ENCODE measurements around the gene ASZ1. TPM values are rescaled to one million over a fixed set of nuclear protein-coding genes. Genes with fewer than 3 reads are reported as not detected.

The ASZ1 gene
- total RNA-seq, 1 donor from 2014 or later, result not detected

DNA sequence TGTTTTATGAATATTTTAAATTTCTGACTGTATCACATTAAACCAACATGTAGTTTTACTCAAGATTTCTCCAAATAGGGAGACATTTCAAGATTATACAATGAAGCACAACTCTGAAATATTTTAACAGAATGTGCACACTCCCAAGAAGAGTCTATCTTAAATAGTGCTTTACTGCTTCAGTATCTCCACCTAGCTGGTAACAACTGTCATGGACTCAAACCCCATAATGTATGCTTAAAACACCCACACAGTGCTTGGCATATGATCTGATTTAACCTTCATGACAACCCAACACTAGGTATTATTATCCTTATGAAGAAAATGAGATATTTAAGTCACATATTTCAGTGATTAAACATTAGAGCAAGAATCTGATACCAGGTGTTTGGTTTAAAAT, 45.9 kb downstream of the ASZ1 start:
- Histone ChIP-seq H3K27ac (no peak overlapping the region), H3K27me3 (no peaks in the 10 kb centered on the region), H3K9me3 (no peaks in the 10 kb centered on the region), H3K4me1 (no peaks in the 10 kb centered on the region), H3K36me3 (no peaks in the 10 kb centered on the region), H3K4me3 (no peak overlapping the region)
- no peak for TF ChIP-seq POLR2AphosphoS5 (IDR thresholded peaks at IDR 0.05; ENCODE audit: insufficient read depth in 1 of 2, low read depth in 1 of 2)
- TF ChIP-seq CTCF (IDR thresholded peaks at IDR 0.05), result no peak
- TF ChIP-seq POLR2A (IDR thresholded peaks at IDR 0.05), result no peak
- intact Hi-C loops (cut with DNase I), result no loop called here
- no peak for DNase-seq (ENCODE audit: extremely low spot score in 2 of 2)

DNA sequence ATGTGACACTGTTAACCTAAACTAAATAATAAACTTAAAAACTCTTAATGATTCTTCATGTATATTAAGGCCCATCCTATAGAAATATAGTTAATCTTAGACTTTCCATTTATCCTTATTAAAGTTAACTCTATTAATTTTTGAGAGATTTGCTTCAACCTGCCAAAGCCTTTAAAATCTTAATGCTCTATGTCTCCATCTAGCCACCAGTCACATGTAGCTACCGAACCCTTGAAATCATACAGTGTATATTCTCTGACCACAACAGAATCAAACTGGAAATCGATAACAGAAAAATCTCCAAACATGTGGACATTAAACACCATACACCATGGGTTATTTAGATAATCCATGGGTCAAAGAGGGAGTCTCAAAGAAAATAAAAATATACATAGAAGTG, 51.9 kb downstream of the ASZ1 start:
- Histone ChIP-seq H3K4me1 (no peaks in the 10 kb centered on the region), H3K27me3 (no peaks in the 10 kb centered on the region), H3K27ac (no peak overlapping the region), H3K4me3 (no peak overlapping the region), H3K36me3 (no peaks in the 10 kb centered on the region), H3K9me3 (no peaks in the 10 kb centered on the region)
- DNase-seq (ENCODE audit: extremely low spot score in 2 of 2), result no peak
- TF ChIP-seq POLR2A (IDR thresholded peaks at IDR 0.05), result no peak
- no peak for TF ChIP-seq CTCF (IDR thresholded peaks at IDR 0.05)
- no peak for TF ChIP-seq POLR2AphosphoS5 (IDR thresholded peaks at IDR 0.05; ENCODE audit: insufficient read depth in 1 of 2, low read depth in 1 of 2)
- intact Hi-C loops (cut with DNase I), result no loop called here

GRCh38 chr7:117372073-117372472, 55.2 kb downstream of the ASZ1 start:
- no peak overlapping the region for H3K4me3 ChIP-seq
- no peak overlapping the region for H3K27ac ChIP-seq
- H3K27me3 ChIP-seq, result no peaks in the 10 kb centered on the region
- H3K36me3 ChIP-seq, result no peaks in the 10 kb centered on the region
- DNase-seq (ENCODE audit: extremely low spot score in 2 of 2), result no peak
- H3K4me1 ChIP-seq, result no peaks in the 10 kb centered on the region
- no peak for TF ChIP-seq POLR2AphosphoS5 (IDR thresholded peaks at IDR 0.05; ENCODE audit: insufficient read depth in 1 of 2, low read depth in 1 of 2)
- no peak for TF ChIP-seq CTCF (IDR thresholded peaks at IDR 0.05)
- TF ChIP-seq POLR2A (IDR thresholded peaks at IDR 0.05), result no peak
- no peaks in the 10 kb centered on the region for H3K9me3 ChIP-seq
- intact Hi-C loops (cut with DNase I), result no loop called here

- no peaks in the 10 kb centered on the region for H3K9me3 ChIP-seq
- intact Hi-C loops (cut with DNase I), result no loop called here
- no peaks in the 10 kb centered on the region for H3K36me3 ChIP-seq
- TF ChIP-seq CTCF (IDR thresholded peaks at IDR 0.05) (no peak), POLR2AphosphoS5 (IDR thresholded peaks at IDR 0.05; ENCODE audit: insufficient read depth in 1 of 2, low read depth in 1 of 2) (no peak), POLR2A (IDR thresholded peaks at IDR 0.05) (no peak)
- H3K4me3 ChIP-seq, result no peak overlapping the region
- H3K27ac ChIP-seq, result no peak overlapping the region
- DNase-seq (ENCODE audit: extremely low spot score in 2 of 2), result no peak
- no peaks in the 10 kb centered on the region for H3K27me3 ChIP-seq
- no peaks in the 10 kb centered on the region for H3K4me1 ChIP-seq
Observed at GRCh38 chr7:117364339-117365080, 62.8 kb downstream of the ASZ1 start.

DNA sequence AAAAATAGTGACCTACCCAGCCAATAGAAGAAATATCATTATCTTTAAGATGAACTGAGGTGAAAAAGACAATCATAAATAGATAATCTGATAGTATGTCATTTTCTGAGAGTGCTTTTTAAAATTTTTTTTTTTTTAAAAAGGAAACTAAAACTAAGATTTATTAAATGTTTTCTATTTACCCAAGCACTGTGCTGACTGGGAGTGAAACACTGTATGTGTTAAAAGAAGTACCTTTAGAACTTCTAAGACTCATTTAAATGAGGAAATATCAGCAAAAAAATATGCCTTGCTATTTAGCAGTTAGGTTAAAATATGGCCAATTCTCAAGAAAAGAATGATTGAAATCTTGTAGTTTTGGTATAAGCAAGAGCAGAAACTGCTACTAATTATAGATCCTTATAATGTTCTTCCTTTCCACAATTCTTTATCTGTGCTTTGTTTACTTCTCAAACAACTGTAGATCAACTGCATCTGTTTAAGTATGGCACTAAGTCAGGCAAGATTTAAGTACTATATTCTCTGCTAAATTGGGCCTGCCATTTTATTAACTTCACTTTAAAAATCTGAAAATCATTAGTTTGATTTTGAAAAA, 64.9 kb downstream of the ASZ1 start:
- DNase-seq (ENCODE audit: extremely low spot score in 2 of 2), result no peak
- no peak for TF ChIP-seq CTCF (IDR thresholded peaks at IDR 0.05)
- TF ChIP-seq POLR2A (IDR thresholded peaks at IDR 0.05), result no peak
- no peak for TF ChIP-seq POLR2AphosphoS5 (IDR thresholded peaks at IDR 0.05; ENCODE audit: insufficient read depth in 1 of 2, low read depth in 1 of 2)
- Histone ChIP-seq H3K4me1 (no peaks in the 10 kb centered on the region), H3K27me3 (no peaks in the 10 kb centered on the region), H3K27ac (no peak overlapping the region), H3K9me3 (no peaks in the 10 kb centered on the region), H3K36me3 (no peaks in the 10 kb centered on the region), H3K4me3 (no peak overlapping the region)
- intact Hi-C loops (cut with DNase I), result no loop called here

Measured in vagina (tissue), 2 donors.